OCI-M2 (cell line): ENCODE results near the gene RPL35A.

Experiments
- DNase-seq: peaks from one replicate; lab custom pipeline; 2025; ENCODE audit not compliant: unreplicated experiment; lab: John Stamatoyannopoulos, UW

Gene RPL35A

GRCh38 chr3:197994736-197995135, 44.7 kb downstream of the RPL35A start:
- DNase-seq: no peak

- DNase-seq: no peak
These were observed 46.9 kb downstream of the RPL35A start for GRCh38 chr3:197996855-197997254.

- no peak for DNase-seq
These were observed 47.9 kb downstream of the RPL35A start for GRCh38 chr3:197997936-197998335.
